Skin epidermis (tissue), 12 donors: ENCODE measurements around the gene FIGNL2.
A peak's percentile ranks its signal among the peaks of the same experiment; 100 is the strongest.

Experiments used
- H3K27ac ChIP-seq, 21 experiments: fragments of 200-600 bp; sonication (generic) in 11 of 21; one replicate each; pipeline ENCODE4 v1.5.0; 2020; ENCODE audit warnings: mild to moderate bottlenecking in 3 of 21, inconsistent platforms in 2 of 21, moderate library complexity in 2 of 21
- H3K4me3 ChIP-seq, 7 experiments: fragments of 200-600 bp; sonication (generic) in 2 of 7; one replicate each; pipeline ENCODE4 v1.5.0; 2020; ENCODE audit warnings: inconsistent platforms in 2 of 7, mild to moderate bottlenecking in 2 of 7, moderate library complexity in 1 of 7

The FIGNL2 gene

DNA sequence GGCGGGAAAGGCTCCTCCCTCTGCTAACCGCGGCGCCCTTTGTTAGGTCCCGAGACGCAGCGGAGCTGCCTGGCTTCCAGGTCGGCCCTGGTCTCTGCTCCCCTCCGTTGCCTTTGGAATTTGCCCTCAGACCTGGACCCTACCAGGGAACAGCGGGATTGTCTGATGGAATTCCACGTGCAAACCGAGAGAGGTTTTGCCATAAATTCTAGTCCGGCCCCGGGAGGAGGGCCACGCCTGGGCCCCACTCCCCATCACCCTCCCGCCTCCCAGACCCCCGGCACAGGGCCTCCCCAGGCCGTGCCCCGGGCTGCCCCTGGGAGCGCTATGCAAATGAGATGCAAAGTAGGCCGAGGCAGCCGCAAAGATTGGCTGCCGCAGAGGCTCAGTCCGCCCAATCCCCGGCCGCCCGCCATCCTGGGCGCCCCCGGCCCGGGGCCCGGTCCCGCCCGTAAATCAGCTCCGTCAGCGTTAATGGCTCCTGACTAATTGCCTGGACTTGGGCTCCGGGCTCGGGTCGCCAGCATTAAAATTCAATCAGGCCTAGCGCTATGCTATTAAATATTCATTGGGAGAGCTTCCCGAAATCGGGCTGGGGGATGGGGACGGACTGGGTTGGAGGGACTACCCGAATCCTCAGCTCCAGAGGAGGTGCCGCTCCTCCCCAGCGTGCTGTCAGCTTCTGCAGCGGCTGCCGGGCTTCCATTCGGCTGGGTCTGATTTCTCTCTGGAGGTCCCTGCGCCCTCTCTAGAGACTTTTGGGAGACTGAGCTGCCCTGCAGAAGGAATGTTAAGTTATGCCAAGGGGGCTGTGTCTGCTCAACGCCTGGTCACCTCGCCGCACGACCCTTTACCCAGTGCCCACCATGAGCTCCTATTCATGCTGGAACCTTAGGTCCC is 15.7 kb upstream of the FIGNL2 start:
- Histone ChIP-seq H3K27ac (no peak overlapping the region), H3K4me3 (peak overlapping the region in 6 of 7 experiments; percentile 1 to 27 (median 8))

DNA sequence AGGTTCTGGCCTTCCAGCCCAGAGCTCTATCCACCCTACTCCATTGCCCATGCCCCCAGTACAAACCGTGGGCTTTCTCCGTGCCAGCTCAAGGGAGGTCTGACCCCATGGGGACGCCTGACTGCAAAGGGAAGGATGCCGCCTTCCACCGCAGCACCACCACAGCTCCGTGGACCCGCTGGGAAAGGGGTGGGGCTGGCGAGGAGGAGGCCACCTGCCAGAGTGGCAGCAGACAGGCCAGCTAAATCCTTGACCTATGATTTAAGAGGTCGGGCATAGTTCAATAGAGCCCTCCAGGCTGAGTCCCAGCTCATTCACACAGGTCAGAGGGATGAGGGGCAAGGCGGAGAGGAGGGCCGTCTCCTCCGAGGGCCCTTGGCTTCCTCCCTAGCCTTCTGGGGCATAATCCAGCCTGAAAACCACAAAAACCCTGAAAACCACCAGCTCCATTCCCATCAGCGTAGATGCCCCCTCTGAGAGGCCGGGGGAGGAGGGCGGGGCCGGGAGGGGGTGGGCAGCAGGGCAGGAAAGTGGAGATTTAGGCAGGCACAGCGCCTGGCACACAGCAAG is 14.9 kb upstream of the FIGNL2 start:
- H3K4me3 ChIP-seq, result peak overlapping the region in 4 of 7 experiments; percentile 1 to 27 (median 16)
- H3K27ac ChIP-seq, result no peak overlapping the region

DNA sequence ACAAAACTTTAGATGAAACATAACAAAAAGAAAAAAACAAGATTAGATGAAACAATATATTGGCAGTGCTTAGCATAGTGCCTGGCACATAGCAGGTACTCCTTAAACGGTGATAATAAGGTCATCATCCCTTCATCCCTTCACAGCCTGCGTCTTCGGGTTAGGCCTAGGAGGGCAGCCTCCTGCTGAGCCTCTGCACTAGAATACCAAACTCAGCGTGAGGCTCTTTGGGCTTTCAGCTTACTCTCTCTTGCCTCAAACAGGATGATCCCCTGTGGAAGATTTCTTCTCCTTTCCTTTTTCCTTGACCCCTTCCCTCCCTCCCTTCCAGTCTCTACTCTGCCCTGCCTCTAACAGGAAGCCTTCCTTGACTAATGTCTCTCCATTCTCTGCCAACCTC is 14.4 kb upstream of the FIGNL2 start:
- no peak overlapping the region for H3K4me3 ChIP-seq
- H3K27ac ChIP-seq, result no peak overlapping the region

DNA sequence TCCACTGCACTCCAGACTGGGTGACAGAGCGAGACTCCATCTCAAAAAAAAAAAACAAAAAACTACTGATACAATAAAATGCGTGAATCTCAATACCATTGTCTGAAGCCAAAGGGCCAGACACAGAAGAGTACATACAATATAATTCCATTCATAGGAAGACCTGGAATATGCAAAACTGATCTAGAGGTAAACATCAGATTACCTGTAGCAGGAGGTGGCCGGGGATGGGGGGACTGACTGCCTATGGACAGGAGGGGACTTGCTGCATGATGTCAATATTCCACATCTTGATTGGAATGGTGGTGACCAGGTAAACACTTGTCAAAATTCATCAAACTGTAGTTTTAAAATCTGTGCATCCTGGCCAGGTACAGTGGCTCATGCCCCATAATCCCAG is 12.5 kb upstream of the FIGNL2 start:
- H3K4me3 ChIP-seq, result no peak overlapping the region
- H3K27ac ChIP-seq, result no peak overlapping the region

DNA sequence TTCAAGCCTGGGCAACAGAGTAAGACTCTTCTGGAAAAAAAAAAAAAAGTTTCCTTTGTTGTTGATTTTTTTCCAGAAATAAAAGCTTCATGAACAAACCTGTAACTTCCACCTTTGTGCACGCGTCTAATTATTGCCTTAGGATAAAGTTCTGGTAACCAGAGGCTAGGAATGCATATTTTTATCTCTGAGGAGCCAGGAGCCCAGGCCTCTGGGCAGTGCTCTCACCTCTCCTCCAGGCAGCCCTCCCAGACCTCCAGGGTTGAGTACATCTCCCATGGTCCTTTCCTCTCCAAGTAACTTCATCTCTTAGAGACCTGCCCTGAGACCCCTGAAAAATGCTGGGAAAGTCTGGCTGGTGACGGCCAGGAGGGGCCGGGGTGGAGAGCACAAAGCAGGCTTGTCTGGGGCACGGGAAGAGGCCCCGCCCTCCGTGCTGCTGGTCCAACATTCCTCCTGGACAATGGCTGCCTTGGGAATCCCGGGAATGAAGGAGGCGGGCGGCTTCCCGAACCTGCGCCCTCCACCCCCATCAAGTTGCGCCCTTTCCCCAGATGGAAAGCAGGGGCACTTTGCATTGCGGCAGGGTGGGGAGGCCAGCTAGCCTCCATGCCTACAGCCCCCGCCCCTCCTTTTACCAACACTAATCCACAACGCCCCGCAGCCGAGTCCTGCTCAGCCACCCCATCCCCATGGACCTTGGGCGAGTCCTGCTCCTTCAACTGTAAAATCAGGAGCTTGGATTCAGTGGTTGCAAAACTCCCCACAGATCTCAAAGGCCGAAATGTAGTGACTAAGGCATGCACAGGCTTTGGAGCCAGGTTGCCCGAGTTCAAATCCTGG is 7.3 kb upstream of the FIGNL2 start:
- H3K27ac ChIP-seq, result no peak overlapping the region
- H3K4me3 ChIP-seq, result no peak overlapping the region

DNA sequence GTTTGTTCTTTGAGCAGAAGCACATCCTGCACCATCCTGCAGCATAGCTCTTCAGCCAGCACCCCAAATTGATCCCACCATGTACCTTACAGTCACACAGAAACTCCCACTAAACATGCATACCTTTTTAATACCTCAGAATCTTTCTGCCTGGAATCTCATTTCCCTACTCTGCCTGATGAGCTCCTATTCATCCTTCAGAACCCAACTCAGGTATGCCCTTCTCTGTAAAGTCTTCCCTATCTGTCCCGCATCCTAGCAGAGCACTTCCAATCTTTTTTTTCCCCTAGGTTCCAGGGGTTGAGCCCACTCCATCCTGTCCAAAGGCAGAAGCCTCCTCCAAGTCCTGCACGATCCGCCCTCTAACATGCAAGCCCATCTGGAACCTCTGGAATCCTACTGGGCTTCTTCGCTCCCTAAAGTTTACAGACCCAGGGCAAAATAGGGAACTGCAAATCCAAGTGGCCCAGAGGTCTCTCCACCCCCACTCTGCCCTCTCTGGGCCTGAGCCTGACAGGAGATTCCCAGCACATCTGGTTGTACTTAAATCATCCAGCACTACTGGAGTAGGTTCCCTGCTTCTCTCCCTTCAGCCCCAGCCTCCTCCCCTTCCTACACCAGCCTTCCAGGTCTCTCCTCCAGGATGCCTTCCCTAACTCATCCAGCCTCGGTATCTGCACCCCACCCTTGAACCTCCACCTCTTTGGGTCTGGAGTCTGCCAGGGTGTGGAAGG is 4.1 kb upstream of the FIGNL2 start:
- Histone ChIP-seq H3K27ac (no peak overlapping the region), H3K4me3 (no peak overlapping the region)

DNA sequence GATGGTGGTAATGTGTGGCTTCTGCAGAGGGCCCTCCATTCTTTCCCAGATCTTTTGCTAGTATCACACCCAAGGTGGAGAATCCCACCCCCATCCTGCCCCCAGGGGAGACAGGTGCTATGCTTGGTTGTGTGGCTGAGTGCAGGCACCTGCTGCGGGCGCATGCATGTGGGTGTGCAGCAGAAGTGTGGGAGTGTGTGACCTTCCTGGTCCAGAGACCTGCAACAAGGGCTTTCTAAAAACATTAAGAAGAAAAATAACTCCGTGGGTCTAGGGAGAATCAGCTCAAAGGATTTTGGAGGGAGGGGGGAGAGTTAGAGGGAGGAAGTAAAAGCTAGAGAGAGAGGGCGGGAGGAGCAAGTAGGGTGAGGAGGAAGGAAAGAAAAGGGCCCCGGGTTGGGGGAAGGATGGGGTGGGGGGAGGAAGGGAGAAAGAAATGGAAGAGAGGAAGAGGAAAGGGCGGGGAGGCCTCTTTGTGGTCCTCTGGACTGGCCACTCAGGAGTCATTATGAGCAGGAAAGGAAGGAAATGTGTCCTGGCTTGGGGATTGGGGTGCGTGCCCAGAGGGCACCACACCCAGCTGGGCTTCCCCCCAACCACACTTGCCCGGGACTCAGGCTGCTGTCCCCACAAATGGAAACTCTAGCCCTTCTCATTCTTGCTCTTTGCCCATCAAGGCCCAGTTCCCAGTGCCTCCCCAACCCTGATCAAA is 3.1 kb upstream of the FIGNL2 start:
- H3K27ac ChIP-seq, result peak overlapping the region in 2 of 21 experiments; percentile 23 to 36
- H3K4me3 ChIP-seq, result no peak overlapping the region

DNA sequence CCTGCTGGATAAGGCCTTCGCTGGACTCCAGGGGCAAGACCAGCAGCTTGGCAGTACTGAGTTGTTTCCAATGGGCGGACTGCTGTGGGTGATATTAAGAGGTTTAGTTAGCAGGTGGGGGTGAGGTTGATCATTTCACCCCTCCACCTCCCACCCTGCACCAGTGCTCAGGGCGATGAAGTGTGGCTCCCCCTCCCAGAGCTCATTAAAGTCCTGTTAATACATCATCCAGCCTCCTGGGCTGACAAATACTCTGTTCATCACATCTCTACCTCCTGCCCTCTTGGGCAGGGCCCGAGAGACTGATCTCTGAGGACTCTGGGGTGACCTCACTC is 2.4 kb upstream of the FIGNL2 start:
- Histone ChIP-seq H3K27ac (peak overlapping the region in 3 of 21 experiments; percentile 23 to 36 (median 35)), H3K4me3 (no peak overlapping the region)

DNA sequence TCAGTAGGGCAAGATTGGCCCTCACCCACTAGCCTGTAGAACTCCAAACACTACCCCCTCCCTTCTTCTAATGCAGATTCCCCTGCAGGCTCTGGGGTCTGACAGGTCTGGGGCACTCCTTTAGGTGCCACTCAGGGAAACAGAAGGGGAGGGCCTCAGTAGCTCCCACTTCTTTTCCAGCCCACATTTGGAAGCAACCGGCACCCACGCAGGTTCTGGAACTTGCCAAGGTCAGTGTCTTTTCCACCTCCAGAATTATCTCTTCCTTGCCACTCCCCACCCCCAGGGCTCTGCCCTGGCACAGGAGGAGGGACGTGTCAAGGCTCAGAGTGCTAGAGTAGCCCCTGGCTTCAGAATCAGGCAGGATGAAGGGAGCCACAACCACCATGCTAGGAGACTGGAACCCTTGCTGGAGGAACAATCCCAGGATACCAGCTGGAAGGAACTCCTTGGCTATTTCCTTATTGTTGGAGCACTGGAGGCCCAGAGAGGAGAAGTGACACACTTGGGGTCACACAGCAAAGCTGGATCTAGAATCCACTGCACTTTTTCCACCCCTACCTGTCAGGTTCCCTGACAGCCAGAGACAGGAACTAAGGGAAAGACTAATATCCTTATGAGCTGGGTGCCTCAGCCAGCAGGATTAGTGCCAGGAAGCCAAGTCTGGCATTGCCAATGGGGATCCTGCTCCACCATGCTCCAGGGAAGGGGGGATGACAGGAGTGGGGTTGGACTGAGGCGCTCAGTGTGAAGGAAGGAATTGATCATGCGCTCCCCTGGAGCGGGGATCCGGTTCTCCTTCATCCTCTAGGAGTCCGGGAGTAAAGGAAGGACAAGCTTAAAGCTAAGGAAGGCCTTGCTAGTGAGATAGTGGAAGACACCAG is 1.8 kb upstream of the FIGNL2 start:
- H3K4me3 ChIP-seq, result no peak overlapping the region
- peak overlapping the region in 3 of 21 experiments; percentile 10 to 23 (median 11) for H3K27ac ChIP-seq

DNA sequence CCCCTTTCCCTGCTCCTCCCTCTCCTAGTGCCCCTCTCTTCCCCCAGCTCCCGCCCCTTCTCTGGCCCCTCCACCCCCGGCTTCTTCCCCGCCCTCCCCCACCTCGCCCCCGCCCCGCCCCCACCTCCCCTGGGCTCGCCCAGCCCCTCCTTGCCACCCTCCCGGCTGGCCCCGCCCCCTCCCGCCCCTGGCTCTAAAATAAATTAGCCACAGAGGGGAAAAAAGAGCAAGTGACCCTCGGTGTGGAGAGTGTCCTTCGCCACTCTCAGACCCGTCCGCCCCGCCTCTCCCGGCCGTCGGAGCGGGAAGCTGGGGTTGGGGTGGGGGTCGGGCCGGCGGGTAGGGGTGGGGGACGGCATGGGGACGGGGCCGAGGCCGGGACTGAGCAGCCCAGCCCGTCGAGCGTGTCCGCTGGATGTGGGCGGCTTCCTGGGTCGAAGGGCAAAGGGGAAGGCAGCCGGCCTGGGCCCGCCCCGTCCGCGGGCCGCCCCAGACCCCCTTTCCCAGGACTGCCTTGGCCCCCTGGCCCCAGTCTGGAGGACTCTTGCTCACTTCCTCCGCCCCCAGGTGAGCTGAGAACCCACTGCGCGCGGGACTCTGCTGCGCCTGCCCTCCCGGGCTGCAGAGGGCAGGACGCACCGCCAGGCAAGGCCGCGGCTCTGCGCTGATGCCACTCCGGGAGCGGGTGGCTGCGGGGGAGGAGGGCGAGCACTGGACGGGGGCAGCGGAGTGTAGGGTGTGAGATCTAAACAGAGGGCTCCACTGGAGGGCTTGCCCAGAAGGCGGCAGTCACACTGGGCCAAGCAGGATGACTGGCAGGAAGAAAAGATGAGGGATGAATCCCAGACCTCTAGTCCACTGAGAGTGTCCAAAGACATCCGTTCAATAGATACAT is 570 bp upstream of the FIGNL2 start:
- Histone ChIP-seq H3K4me3 (peak overlapping the region in 5 of 7 experiments; percentile 29 to 45 (median 33)), H3K27ac (peak overlapping the region in 8 of 21 experiments; percentile 16 to 78 (median 48))

DNA sequence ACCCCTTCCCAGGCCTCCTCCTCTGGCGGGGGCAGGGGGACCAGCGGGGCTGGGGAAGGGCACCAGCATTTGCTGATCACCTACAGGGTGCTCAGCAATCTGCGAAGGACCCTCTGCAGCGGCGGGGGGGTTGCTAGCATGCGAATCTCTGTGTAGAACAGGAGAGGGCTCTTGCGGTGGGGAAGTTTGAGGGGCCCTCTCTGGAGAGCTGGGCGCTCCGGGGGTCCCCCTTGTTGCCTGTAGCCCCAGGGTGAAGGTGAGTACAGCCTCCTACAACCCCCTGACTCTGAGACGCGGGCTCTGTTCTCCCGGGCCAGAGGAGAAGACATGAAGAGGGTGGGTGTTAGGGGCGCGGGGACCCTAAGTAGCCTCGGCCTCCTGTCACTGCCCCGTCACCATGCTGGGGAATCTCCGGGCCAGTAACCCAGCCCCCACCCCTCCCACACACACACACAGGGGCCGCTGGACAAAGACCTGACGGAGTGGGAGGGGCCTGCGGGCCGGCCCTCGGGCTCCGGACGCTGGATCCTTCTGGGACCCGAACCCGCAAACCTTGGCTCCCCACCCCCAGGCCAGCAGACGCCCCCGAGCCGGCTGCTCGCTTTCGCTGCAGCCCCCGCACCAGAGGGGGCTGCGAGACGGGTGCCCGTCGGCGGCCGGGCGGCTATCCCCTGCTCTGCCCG is 734 bp downstream of the FIGNL2 start:
- H3K27ac ChIP-seq, result peak overlapping the region in 12 of 21 experiments; percentile 8 to 78 (median 42)

DNA sequence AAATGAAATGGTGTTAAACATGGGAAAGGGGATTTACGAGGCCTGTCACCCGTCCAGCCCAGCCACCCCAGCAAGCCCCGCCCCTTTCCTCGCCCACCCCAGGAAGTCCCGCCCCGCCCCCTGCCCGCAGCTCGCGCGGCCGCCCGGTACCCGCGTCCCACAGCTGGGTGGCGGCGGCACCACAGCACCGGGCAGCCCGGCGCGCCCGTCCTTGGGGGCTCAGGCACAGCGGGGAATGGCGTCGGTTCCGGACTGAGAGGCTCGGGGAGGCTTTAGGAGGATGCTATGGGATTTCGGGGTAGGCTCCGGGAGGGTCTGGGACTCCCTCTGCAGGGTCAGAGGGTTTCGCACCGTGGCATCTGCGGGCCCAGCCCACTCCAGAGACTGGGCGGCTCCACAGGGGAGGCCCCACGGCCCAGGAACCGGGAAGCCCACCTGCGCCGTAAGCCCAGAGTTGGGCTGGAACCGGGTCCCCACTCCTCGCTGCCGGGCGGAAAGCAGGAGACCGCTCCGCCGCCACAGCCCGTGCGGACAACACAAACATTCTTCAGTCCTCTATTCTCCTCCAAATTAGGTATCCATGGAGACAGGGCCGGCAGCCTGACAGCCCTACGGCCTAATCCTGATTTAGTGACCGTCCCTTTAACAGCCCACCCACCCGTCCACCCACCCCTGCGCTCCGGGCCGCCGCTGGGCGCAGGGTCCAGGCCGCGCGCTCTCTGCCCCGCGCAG is 1.4 kb downstream of the FIGNL2 start:
- peak overlapping the region; percentile 29 to 45 (median 33) for H3K4me3 ChIP-seq
- peak overlapping the region in 9 of 21 experiments; percentile 2 to 78 (median 42) for H3K27ac ChIP-seq

More for the DNA sequence above, 734 bp downstream of the FIGNL2 start:
- H3K4me3 ChIP-seq, result peak overlapping the region; percentile 29 to 45 (median 33)

DNA sequence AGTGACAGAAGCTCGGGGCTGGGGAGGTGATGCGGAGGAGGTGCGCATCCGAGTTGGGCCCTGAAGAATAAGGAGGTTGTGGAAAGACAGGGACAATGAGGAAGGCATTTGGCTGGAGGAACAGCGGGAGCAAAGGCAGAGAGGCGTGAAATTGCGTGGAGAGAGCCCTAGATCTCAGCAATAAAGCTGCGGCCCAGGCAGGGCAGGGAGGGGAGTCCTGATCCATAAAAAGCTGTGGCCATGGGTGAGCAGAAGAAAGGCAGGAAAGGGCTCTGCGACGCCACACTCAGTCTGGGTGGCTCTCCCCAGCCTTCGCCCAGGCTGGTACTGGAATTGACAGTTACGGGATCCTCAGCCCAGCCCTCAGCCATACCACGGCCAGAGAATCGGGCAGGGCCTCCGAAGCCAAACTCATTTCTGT is 2.2 kb downstream of the FIGNL2 start:
- Histone ChIP-seq H3K27ac (no peak overlapping the region), H3K4me3 (no peak overlapping the region)

DNA sequence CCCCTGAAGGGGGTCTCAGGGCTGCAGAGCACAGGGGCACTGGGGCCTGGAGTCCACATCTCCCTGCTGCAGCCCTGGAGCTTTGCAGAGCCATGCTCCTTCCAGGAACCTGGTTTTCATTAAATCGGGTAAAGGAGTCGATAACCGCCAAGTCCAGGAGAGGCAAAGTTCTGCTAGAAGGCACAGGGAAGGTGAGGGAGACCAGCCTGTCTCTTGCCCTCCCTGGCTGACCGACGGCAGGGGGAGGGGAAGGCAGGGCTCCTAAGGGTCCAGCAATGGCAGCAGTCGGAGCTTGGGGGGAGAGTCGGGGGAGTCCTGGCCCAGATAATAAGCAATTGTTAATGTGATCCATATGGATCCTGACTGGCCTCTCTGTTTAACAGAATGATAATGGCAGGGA is 3.0 kb downstream of the FIGNL2 start:
- no peak overlapping the region for H3K4me3 ChIP-seq
- H3K27ac ChIP-seq, result no peak overlapping the region

DNA sequence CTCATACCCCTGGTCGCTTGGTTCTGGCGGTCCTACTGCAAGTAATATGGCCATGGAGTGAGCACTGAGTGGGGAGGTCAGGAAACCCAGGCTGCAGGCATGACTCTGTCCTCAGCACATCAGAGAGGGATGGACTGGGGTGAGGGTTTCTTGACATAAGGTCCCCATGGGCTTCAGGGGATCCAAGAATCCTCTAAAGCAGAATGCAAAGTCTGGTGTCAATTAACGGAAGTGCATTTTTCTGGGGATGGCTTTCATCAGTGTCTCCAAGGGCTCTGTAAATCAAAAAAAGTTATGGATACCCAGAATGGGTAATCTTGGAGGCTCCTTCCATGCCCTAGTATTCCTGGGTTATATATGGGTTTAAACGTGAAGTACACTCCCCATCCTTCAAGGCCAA is 3.7 kb downstream of the FIGNL2 start:
- H3K27ac ChIP-seq, result no peak overlapping the region
- no peak overlapping the region for H3K4me3 ChIP-seq

DNA sequence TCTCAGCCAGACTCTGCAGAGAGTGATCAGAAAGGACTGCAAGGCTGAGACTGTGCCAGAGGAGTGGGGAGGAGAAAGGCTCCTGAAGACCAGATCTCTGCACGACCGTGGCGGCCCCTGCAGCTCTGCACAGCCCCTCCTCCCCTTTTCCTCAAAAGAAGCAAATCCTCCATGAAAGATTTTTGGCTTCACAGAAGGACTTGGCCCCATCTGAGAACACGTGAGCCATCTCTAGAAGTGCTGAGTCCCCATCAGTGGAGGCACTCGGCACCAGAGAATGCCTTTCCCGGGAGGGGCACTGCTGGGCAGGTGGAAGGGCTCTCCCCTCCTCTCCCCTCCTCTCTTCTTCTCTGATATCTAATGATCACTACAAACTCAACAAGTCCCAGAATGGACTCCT is 6.8 kb downstream of the FIGNL2 start:
- H3K27ac ChIP-seq, result no peak overlapping the region

More for the DNA sequence above, 6.8 kb downstream of the FIGNL2 start:
- H3K4me3 ChIP-seq, result no peak overlapping the region
